GM12874 (cell line): Measurements from ENCODE around the gene ZNF726.

Experiments
- CTCF ChIP-seq: IDR thresholded peaks from 2 replicates; pipeline ENCODE4 v1.5.1; 2011; ENCODE audit warnings: low read depth, mild to moderate bottlenecking, control low read depth, low read length, moderate library complexity; ENCODE audit not compliant: insufficient read depth

Gene ZNF726

GRCh38 chr19:23887642-23888041, 27.0 kb upstream of the ZNF726 start:
- no peak for TF ChIP-seq CTCF

DNA sequence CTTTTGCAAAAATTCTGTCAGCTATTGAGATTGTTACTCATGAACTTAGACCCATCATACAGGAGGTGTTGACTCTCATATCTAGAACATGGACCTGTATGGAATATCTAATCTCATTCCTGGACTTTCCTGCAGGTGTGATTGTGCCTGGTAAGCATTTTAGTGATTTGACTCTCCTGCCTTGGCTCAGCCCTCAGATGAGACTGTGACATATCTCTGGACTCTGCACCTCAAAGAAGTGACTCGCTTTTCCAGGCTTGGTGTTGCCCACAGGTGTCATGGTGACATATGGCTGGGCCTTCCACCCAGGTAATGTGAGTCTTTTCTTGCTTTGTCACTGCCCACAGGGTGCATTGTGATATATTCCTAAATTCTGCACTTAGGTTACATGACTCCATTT, 17.8 kb upstream of the ZNF726 start:
- TF ChIP-seq CTCF = no peak

DNA sequence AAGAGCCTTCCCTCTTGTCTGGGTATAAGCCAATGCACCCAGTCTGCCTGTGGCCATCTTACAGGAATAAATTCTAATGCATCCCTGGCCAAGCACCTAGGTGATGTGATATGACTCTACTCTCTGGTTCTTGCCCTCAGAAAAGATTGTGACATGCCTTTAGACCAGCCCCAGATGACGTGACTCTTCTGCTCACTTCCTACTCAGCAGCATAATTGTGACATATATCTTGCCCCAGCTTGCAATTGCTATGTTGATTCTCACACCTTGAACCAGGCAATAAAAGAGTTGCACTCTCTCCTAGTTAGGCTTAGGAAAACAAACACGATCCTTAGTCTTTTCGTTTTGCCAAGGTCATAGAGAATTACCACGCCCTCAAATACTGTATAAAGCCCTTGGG, 13.3 kb upstream of the ZNF726 start:
- no peak for TF ChIP-seq CTCF

- TF ChIP-seq CTCF = no peak
These were observed 10.3 kb upstream of the ZNF726 start for GRCh38 chr19:23904406-23904805.

DNA sequence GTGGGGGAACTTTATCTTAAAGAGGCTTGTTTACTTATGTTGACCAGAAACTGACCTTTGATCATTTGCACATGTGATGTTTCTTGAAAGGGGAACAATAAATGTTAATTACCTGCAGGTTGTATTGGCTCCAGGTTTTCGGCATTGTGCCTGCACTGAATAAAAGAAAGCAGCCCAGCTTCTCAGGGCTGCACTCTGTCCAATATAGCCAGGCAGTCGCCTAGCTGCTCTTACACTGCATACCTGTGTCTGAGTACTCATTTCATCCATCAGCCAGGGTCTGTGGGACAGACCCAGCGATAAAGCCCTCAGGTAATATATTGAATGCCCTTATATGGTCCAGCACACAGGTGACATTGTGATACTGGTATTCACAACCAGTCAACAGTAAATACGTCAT, 8.9 kb upstream of the ZNF726 start:
- no peak for TF ChIP-seq CTCF

GRCh38 chr19:23906835-23907234, 7.9 kb upstream of the ZNF726 start:
- TF ChIP-seq CTCF = no peak

GRCh38 chr19:23908165-23908564, 6.5 kb upstream of the ZNF726 start:
- no peak for TF ChIP-seq CTCF

DNA sequence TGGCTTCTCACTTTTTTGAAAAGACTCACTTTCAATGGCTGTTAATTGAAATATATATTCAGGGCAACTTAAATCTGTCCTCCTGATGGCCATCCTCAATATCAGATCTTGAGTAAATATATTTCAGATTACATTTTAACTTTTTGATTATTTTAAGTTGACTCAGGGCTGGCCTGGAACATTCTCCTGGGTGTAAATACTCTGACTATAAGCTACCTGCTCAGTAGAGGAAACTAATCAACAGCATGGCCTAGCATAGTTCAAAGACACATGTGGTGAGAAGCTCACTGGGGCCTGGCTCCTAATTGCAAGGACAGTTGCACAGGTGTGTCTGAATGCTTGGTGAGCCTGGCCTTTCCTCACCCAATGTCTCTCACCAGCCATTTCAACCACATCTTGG, 5.5 kb upstream of the ZNF726 start:
- no peak for TF ChIP-seq CTCF
